Body of pancreas (tissue), 4 donors: ENCODE measurements around the gene SCRN3.

ENCODE experiments used
- CTCF ChIP-seq, 7 experiments: fragments of 450-650 bp in 4 of 7; fragments of 200-600 bp in 3 of 7; sonication (generic) in 3 of 7; IDR thresholded peaks; one replicate each; pipeline ENCODE4 v1.5.1; 2016 to 2019; ENCODE audit warnings: antibody characterized with exemption in 7 of 7
- POLR2A ChIP-seq, 3 donors: fragments of 450-650 bp; IDR thresholded peaks; one replicate each; pipeline ENCODE4 v1.6.1; 2016; ENCODE audit warnings: antibody characterized with exemption in 3 of 3, mild to moderate bottlenecking in 2 of 3

GRCh38 chr2:174436351-174436750 is 40.8 kb downstream of the SCRN3 start:
- TF ChIP-seq CTCF (IDR thresholded peaks at IDR 0.05) (no peak), POLR2A (IDR thresholded peaks at IDR 0.05) (no peak)
